HepG2 (cell line): Measurements from ENCODE around the gene CMIP. TPM values are rescaled to one million over a fixed set of nuclear protein-coding genes. Genes with fewer than 3 reads are reported as not detected.
A peak's percentile ranks its signal among the peaks of the same experiment; 100 is the strongest.

Source experiments
- AHDC1 ChIP-seq: sonication (generic); formaldehyde crosslinking; IDR thresholded peaks from 2 replicates; pipeline ENCODE4 v1.5.1; 2020; ENCODE audit warnings: mild to moderate bottlenecking, missing genetic modification reagents, borderline replicate concordance
- AHR ChIP-seq: IDR thresholded peaks from 2 replicates; pipeline ENCODE4 v1.6.1; 2018; ENCODE audit warnings: missing genetic modification reagents, missing compliant biosample characterization
- CENPT ChIP-seq: sonication (generic); formaldehyde crosslinking; IDR thresholded peaks from 2 replicates; pipeline ENCODE4 v1.8.0; 2022; ENCODE audit warnings: low read depth, mild to moderate bottlenecking, moderate library complexity, missing genetic modification reagents
- EP300 ChIP-seq, 3 experiments: sonication (generic) in 1 of 3; formaldehyde crosslinking in 1 of 3; IDR thresholded peaks; 2 replicates each; pipeline versions ENCODE4 v1.5.1 to v1.6.1; 2011 to 2020; ENCODE audit warnings: low read depth in 2 of 3, low read length in 2 of 3, borderline replicate concordance in 1 of 3, improper control_type of control experiment in 1 of 3, mild to moderate bottlenecking in 1 of 3, missing genetic modification reagents in 1 of 3, moderate library complexity in 1 of 3
- HOXA3 ChIP-seq: sonication (generic); formaldehyde crosslinking; IDR thresholded peaks from 2 replicates; pipeline ENCODE4 v1.5.0; 2020; ENCODE audit warnings: missing genetic modification reagents
- JARID2 ChIP-seq: sonication (generic); formaldehyde crosslinking; IDR thresholded peaks from 2 replicates; pipeline ENCODE4 v1.8.1; 2023; ENCODE audit warnings: missing genetic modification reagents, inconsistent platforms; ENCODE audit not compliant: insufficient replicate concordance
- MAFF ChIP-seq: IDR thresholded peaks from 2 replicates; pipeline ENCODE4 v1.6.1; 2011; ENCODE audit warnings: low read depth, low read length, improper control_type of control experiment
- MIER3 ChIP-seq: IDR thresholded peaks from 2 replicates; pipeline ENCODE4 v1.6.1; 2016; ENCODE audit warnings: missing compliant biosample characterization, borderline replicate concordance
- MZF1 ChIP-seq: sonication (generic); formaldehyde crosslinking; IDR thresholded peaks from 2 replicates; pipeline ENCODE4 v1.8.1; 2023; ENCODE audit warnings: mild to moderate bottlenecking, missing genetic modification reagents, borderline replicate concordance
- NFE2 ChIP-seq: sonication (generic); formaldehyde crosslinking; IDR thresholded peaks from 2 replicates; pipeline ENCODE4 v1.4.0; 2020; ENCODE audit warnings: missing genetic modification reagents
- SNAPC2 ChIP-seq: sonication (generic); formaldehyde crosslinking; IDR thresholded peaks from 2 replicates; pipeline ENCODE4 v1.8.1; 2022; ENCODE audit warnings: mild to moderate bottlenecking, missing genetic modification reagents
- THAP8 ChIP-seq: sonication (generic); formaldehyde crosslinking; IDR thresholded peaks from 2 replicates; pipeline ENCODE4 v1.5.1; 2020; ENCODE audit warnings: missing genetic modification reagents, mild to moderate bottlenecking, borderline replicate concordance
- ZC3H4 ChIP-seq: sonication (generic); formaldehyde crosslinking; IDR thresholded peaks from 2 replicates; pipeline ENCODE4 v1.4.0; 2020; ENCODE audit warnings: missing genetic modification reagents, borderline replicate concordance
- ZNF251 ChIP-seq: sonication (generic); formaldehyde crosslinking; IDR thresholded peaks from 2 replicates; pipeline ENCODE4 v1.9.0; 2021; ENCODE audit warnings: mild to moderate bottlenecking, missing genetic modification reagents
- ZNF383 ChIP-seq: sonication (generic); formaldehyde crosslinking; IDR thresholded peaks from 2 replicates; pipeline ENCODE4 v1.4.0; 2020; ENCODE audit warnings: missing genetic modification reagents, mild to moderate bottlenecking, borderline replicate concordance
- ZNF430 ChIP-seq: sonication (generic); formaldehyde crosslinking; IDR thresholded peaks from 2 replicates; pipeline ENCODE4 v1.9.0; 2021; ENCODE audit warnings: mild to moderate bottlenecking, missing genetic modification reagents
- ZNF431 ChIP-seq: sonication (generic); formaldehyde crosslinking; IDR thresholded peaks from 2 replicates; pipeline ENCODE4 v1.9.0; 2022; ENCODE audit warnings: missing genetic modification reagents, low read depth, mild to moderate bottlenecking, borderline replicate concordance
- ZNF704 ChIP-seq: sonication (generic); formaldehyde crosslinking; IDR thresholded peaks from 2 replicates; pipeline ENCODE4 v1.8.1; 2023; ENCODE audit warnings: mild to moderate bottlenecking, inconsistent platforms, moderate library complexity, missing genetic modification reagents, borderline replicate concordance
- ZNF724P ChIP-seq: sonication (generic); formaldehyde crosslinking; IDR thresholded peaks from 2 replicates; pipeline ENCODE4 v1.8.0; 2022; ENCODE audit warnings: missing genetic modification reagents, borderline replicate concordance
- ZNF816 ChIP-seq: sonication (generic); formaldehyde crosslinking; IDR thresholded peaks from 2 replicates; pipeline ENCODE4 v1.8.0; 2022; ENCODE audit warnings: missing genetic modification reagents, mild to moderate bottlenecking, borderline replicate concordance
- ZSCAN12 ChIP-seq: sonication (generic); formaldehyde crosslinking; IDR thresholded peaks from 2 replicates; pipeline ENCODE4 v1.9.0; 2021; ENCODE audit warnings: mild to moderate bottlenecking, missing genetic modification reagents
- ZSCAN29 ChIP-seq: sonication (generic); formaldehyde crosslinking; conservative IDR thresholded peaks from 2 replicates; pipeline ENCODE4 v1.4.0; 2020; ENCODE audit warnings: mild to moderate bottlenecking, missing genetic modification reagents
- polyA plus RNA-seq, 8 experiments: library from polyadenylated mRNA; depleted of rRNA in 3 of 8; stranded (reverse) in 7 of 8; unstranded in 1 of 8; fragments of >200 nt; fragmentation: Illumina TruSeq in 4 of 8; extraction: Trizol in 4 of 8; gene quantifications; 2 replicates each; pipeline versions ENCODE4 v1.2.1 to v1.2.3, GENCODE V29; 2011 to 2016; ENCODE audit warnings: low read depth in 4 of 8, missing spikeins in 1 of 8, mixed read lengths in 1 of 8; ENCODE audit not compliant: insufficient read depth in 1 of 8
- total RNA-seq, 5 experiments: library from RNA; depleted of rRNA; stranded (reverse); fragments of >200 nt; fragmentation: Illumina TruSeq; extraction: Trizol; gene quantifications; 2 replicates each; pipeline ENCODE4 v1.2.3, GENCODE V29; 2016; ENCODE audit warnings: low read depth in 1 of 5

Gene CMIP
- total and polyA plus RNA-seq, 2 of the 13 experiments (the other 11 are each of a cell fraction or from before 2014, with no cell fraction given) = 10.9 to 18.1 TPM

GRCh38 chr16:81730090-81731051, 285.8 kb downstream of the CMIP start (continued):
- TF ChIP-seq EP300 (IDR thresholded peaks at IDR 0.05; ENCODE audit: low read depth in 2 of 2, low read length in 2 of 2) (no peak), EP300 (CRISPR knock-in tag; IDR thresholded peaks at IDR 0.05; ENCODE audit: borderline replicate concordance) (no peak), ZC3H4 (CRISPR knock-in tag) (no peak), AHR (CRISPR knock-in tag) (no peak), HOXA3 (CRISPR knock-in tag) (peak; percentile 55), ZNF431 (CRISPR knock-in tag) (no peak), ZSCAN29 (CRISPR knock-in tag) (no peak), JARID2 (no peak), NFE2 (CRISPR knock-in tag) (no peak), MIER3 (CRISPR knock-in tag) (no peak), ZNF383 (CRISPR knock-in tag) (no peak), ZNF816 (no peak), CENPT (CRISPR knock-in tag) (no peak), AHDC1 (CRISPR knock-in tag) (no peak), ZNF704 (CRISPR knock-in tag) (no peak), ZNF724P (CRISPR knock-in tag) (no peak), ZSCAN12 (no peak), MZF1 (no peak), THAP8 (no peak), SNAPC2 (CRISPR knock-in tag) (no peak), MAFF (no peak), ZNF430 (CRISPR knock-in tag) (no peak), ZNF251 (CRISPR knock-in tag) (no peak)
